Stimulated activated CD8-positive, alpha-beta memory T cell treated with anti-CD3 and anti-CD28 coated beads, Interleukin-15, amount 100 ng/mL, for 24 hours (primary cell): ENCODE measurements around the gene CEBPZ.
A peak's percentile ranks its signal among the peaks of the same experiment; 100 is the strongest.
"Not testable (repeated sequence)": the region's sequence is repeated elsewhere in the genome, so short reads cannot be mapped to it uniquely, and the experiment has no call there.

Source experiments
- DNase-seq: peaks from one replicate; pipeline ENCODE4 v3.0.0-alpha.2; 2020; ENCODE audit warnings: low read depth

Gene CEBPZ

GRCh38 chr2:37231241-37232130, at the start of gene CEBPZ, which contains the start of gene NDUFAF7:
TSS of gene CEBPZ (minus strand) at chr2:37231596. CDS start at chr2:37231567, 29 bp downstream.
TSS of gene NDUFAF7 (plus strand) at chr2:37231658. CDS start at chr2:37231706, 48 bp downstream.
- peak; percentile 67 for DNase-seq

GRCh38 chr2:37276291-37276690, 44.9 kb upstream of the CEBPZ start:
- no peak for DNase-seq

GRCh38 chr2:37274359-37274965, 43.1 kb upstream of the CEBPZ start:
- DNase-seq = no peak

GRCh38 chr2:37271376-37272067, 40.1 kb upstream of the CEBPZ start:
- no peak for DNase-seq

- no peak for DNase-seq
Measured at GRCh38 chr2:37268111-37268510, 36.7 kb upstream of the CEBPZ start.

GRCh38 chr2:37267685-37268084, 36.3 kb upstream of the CEBPZ start:
- no peak for DNase-seq

- no peak for DNase-seq
Measured at GRCh38 chr2:37263839-37264238, 32.4 kb upstream of the CEBPZ start.

GRCh38 chr2:37262522-37262921, 31.1 kb upstream of the CEBPZ start:
- DNase-seq = no peak

- no peak for DNase-seq
Measured at GRCh38 chr2:37250869-37251740, 19.7 kb upstream of the CEBPZ start.

- DNase-seq = no peak
Measured at GRCh38 chr2:37246205-37246604, 14.8 kb upstream of the CEBPZ start.

- DNase-seq = no peak
Measured at GRCh38 chr2:37244755-37245154, 13.4 kb upstream of the CEBPZ start.

- no peak for DNase-seq
Measured at GRCh38 chr2:37244017-37244416, 12.6 kb upstream of the CEBPZ start.

GRCh38 chr2:37243435-37243834, 12.0 kb upstream of the CEBPZ start:
- no peak for DNase-seq

- DNase-seq = no peak
Measured at GRCh38 chr2:37232131-37232933, 936 bp upstream of the CEBPZ start.

- DNase-seq = no peak
Measured at GRCh38 chr2:37230581-37230980, 815 bp downstream of the CEBPZ start.

GRCh38 chr2:37228788-37229187, 2.6 kb downstream of the CEBPZ start:
- no peak for DNase-seq

GRCh38 chr2:37226863-37227262, 4.5 kb downstream of the CEBPZ start:
- no peak for DNase-seq

- not testable (repeated sequence) for DNase-seq
Measured at GRCh38 chr2:37225129-37225528, 6.3 kb downstream of the CEBPZ start.

GRCh38 chr2:37224063-37224462, 7.3 kb downstream of the CEBPZ start:
- no peak for DNase-seq

- DNase-seq = no peak
Measured at GRCh38 chr2:37223131-37223530, 8.3 kb downstream of the CEBPZ start.

GRCh38 chr2:37219046-37219445, 12.3 kb downstream of the CEBPZ start:
- DNase-seq = no peak
